C4-2B (cell line): ENCODE measurements around the gene HCN2.

ENCODE experiments used
- H3K27ac ChIP-seq: fragments of 450-650 bp; 2 replicates; pipeline ENCODE4 v1.5.1; 2017
- ZFX ChIP-seq: fragments of 450-650 bp; IDR thresholded peaks from 2 replicates; pipeline ENCODE4 v1.6.1; 2017
- TF ChIP-seq, protein P1 (sequence below): fragments of 450-650 bp; conservative IDR thresholded peaks from 2 replicates; pipeline ENCODE4 v1.5.1; 2017; ENCODE audit warnings: mild to moderate bottlenecking

The HCN2 gene

DNA sequence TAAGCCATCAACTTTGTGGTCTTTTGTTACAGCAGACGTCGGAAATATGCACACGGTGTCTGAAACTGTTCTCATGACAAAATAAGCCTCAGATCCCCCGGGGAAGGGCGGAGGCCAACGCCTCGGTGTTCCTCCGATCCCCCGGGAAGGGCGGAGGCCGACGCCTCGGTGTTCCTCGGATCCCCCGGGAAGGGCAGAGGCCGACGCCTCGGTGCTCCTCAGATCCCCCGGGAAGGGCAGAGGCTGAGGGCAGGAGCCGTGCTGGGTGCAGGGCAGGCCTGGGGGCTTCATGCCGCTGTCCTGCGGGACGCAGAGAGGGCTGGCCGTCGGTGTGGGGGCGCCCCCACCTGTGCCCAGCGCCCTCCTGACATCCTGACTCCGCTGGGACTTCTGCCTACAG, 54.7 kb downstream of the HCN2 start:
- TF ChIP-seq, protein P1, sequence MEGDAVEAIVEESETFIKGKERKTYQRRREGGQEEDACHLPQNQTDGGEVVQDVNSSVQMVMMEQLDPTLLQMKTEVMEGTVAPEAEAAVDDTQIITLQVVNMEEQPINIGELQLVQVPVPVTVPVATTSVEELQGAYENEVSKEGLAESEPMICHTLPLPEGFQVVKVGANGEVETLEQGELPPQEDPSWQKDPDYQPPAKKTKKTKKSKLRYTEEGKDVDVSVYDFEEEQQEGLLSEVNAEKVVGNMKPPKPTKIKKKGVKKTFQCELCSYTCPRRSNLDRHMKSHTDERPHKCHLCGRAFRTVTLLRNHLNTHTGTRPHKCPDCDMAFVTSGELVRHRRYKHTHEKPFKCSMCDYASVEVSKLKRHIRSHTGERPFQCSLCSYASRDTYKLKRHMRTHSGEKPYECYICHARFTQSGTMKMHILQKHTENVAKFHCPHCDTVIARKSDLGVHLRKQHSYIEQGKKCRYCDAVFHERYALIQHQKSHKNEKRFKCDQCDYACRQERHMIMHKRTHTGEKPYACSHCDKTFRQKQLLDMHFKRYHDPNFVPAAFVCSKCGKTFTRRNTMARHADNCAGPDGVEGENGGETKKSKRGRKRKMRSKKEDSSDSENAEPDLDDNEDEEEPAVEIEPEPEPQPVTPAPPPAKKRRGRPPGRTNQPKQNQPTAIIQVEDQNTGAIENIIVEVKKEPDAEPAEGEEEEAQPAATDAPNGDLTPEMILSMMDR = no peak
- no peak for TF ChIP-seq ZFX
- no peak overlapping the region for H3K27ac ChIP-seq

- no peak overlapping the region for H3K27ac ChIP-seq
- TF ChIP-seq, protein P1 = no peak
Observed at GRCh38 chr19:644789-645188, 55.1 kb downstream of the HCN2 start.

DNA sequence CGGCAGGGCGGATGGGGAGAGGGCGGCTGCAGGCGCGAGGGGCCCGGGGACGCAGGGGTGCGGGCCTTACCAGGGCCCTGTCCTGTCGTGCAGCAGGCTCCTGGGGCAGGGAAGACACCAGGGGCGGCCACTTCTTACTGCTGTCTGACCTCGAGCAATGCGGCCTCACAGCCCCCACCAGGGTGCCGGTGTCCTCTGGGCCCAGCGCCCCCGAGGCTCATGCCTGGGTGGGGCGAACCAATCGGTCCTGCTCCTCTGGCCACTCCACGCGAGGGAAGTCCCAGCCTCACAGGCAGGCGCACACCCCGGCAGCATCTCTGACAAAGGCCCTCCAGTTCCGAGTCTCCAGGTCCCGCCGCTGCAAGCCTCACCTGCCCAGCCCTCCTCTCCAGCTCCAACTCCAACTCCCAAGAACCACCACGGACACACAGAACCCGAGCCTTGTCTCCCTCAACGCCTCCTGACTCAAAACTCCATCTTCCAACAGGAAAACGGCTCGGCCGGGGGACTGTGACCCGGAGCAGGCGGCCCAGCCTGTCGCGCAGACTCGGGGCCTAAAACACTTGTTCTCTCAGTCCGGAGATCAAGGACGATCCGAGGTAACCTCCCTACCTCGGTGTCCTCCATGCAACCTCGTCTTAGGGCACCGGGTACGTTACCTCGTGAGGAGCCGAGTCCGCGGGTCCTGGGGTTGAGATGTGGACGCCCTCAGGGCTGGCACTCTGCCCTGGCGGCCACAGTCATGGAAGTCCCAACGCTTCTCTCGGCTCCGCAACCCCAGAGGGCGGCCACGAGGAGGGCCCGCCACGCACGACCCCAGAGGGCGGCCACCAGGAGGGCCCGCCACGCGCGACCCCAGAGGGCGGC, 56.5 kb downstream of the HCN2 start:
- H3K27ac ChIP-seq = no peak overlapping the region
- no peak for TF ChIP-seq ZFX
- TF ChIP-seq, protein P1 = no peak

DNA sequence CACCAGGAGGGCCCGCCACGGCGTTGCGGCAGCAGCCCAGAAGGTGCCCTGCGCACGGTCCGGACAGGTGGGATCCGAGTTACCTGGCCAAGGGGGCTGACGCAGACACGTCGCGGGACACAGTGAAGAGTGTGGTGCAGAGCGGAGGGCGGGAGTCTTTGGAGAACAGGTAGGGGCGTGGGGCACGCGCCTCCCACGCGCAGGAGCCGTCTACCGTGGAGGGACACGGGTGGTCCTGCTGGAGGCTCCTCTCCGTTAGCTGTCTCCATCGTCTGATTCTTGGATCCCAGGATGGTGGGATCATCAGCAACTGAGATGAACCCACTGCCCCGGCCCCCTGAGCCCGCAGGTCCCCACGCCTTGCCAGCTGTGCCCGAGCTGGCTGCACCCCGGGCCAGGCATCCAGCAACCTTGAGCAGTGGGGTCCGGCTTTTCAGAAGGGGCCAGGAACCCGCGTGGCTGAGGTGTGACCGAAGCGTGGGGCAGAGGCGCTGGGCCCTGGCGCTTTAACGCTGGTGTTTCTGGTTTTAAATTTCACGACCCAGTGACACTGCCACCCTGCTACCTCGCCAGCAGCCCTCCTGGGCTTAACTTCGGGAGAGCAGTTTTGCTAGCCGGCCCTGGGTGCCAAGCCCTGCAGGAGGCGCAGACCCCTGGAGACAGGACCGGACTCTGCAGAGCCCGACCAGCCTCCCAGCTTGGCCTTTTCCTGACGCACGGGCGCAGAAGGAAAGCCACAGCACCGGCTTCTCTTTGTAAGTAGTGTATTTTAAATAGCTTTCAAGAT, 57.3 kb downstream of the HCN2 start:
- no peak overlapping the region for H3K27ac ChIP-seq

GRCh38 chr19:647566-648284, 58.0 kb downstream of the HCN2 start:
- H3K27ac ChIP-seq = no peak overlapping the region
- no peak for TF ChIP-seq ZFX
- TF ChIP-seq, protein P1 = no peak

More for the DNA sequence above, 57.3 kb downstream of the HCN2 start:
- TF ChIP-seq, protein P1 = no peak
- TF ChIP-seq ZFX = no peak

GRCh38 chr19:648305-648704, 58.6 kb downstream of the HCN2 start:
- TF ChIP-seq, protein P1 = no peak
- TF ChIP-seq ZFX = no peak

More at GRCh38 chr19:648305-648704, 58.6 kb downstream of the HCN2 start:
- no peak overlapping the region for H3K27ac ChIP-seq
